CD14-positive monocyte (primary cell): ENCODE results near the gene ABCC4. TPM values are rescaled to one million over a fixed set of nuclear protein-coding genes. Genes with fewer than 3 reads are reported as not detected.

Experiments used
- DNase-seq, 3 donors: peaks; one replicate each; pipeline ENCODE4 v3.0.0-alpha.2; 2011 to 2022
- H2AFZ ChIP-seq: 2 replicates; pipeline ENCODE4 v1.6.0; 2012; ENCODE audit warnings: mild to moderate bottlenecking, low read depth, low read length, inconsistent platforms; ENCODE audit not compliant: insufficient read depth, poor library complexity, severe bottlenecking
- H3K27ac ChIP-seq, 2 donors: 1 replicate in 1 of 2; 2 replicates in 1 of 2; pipeline ENCODE4 v1.5.1; 2012 to 2013; ENCODE audit warnings: low read length in 2 of 2, control low read depth in 1 of 2, inconsistent platforms in 1 of 2, low read depth in 1 of 2, mild to moderate bottlenecking in 1 of 2
- H3K27me3 ChIP-seq, 2 donors: one replicate each; pipeline versions ENCODE4 v1.6.0 to v1.6.1; 2011 to 2013; ENCODE audit warnings: low read length in 2 of 2; ENCODE audit not compliant: control insufficient read depth in 2 of 2, insufficient read depth in 2 of 2
- H3K36me3 ChIP-seq, 2 donors: replicated peaks in 1 of 2; 1 replicate in 1 of 2; 2 replicates in 1 of 2; pipeline versions ENCODE4 v1.5.1 to v1.6.1; 2012 to 2013; ENCODE audit warnings: low read length in 2 of 2, control low read depth in 1 of 2, inconsistent platforms in 1 of 2, mild to moderate bottlenecking in 1 of 2; ENCODE audit not compliant: insufficient read depth in 2 of 2, control insufficient read depth in 1 of 2
- H3K4me1 ChIP-seq, 2 donors: 1 replicate in 1 of 2; 2 replicates in 1 of 2; pipeline versions ENCODE4 v1.5.1 to v1.6.1; 2012 to 2013; ENCODE audit warnings: low read length in 2 of 2, control low read depth in 1 of 2, inconsistent platforms in 1 of 2, mild to moderate bottlenecking in 1 of 2, moderate library complexity in 1 of 2; ENCODE audit not compliant: insufficient read depth in 2 of 2, control insufficient read depth in 1 of 2
- H3K4me2 ChIP-seq: replicated peaks from 2 replicates; pipeline ENCODE3; 2012; ENCODE audit warnings: low read length, moderate library complexity, mild to moderate bottlenecking; ENCODE audit not compliant: poor library complexity, severe bottlenecking; ENCODE audit errors: extremely low read depth
- H3K4me3 ChIP-seq, 3 experiments: fragments of 200-600 bp in 1 of 3; sonication (generic) in 1 of 3; replicated peaks in 1 of 3; 1 replicate in 2 of 3; 2 replicates in 1 of 3; pipeline ENCODE4 v1.5.1; 2011 to 2013; ENCODE audit warnings: low read length in 3 of 3, mild to moderate bottlenecking in 3 of 3, control low read depth in 2 of 3, low read depth in 2 of 3, inconsistent platforms in 1 of 3, moderate library complexity in 1 of 3
- H3K79me2 ChIP-seq: 2 replicates; pipeline ENCODE4 v1.6.0; 2012; ENCODE audit warnings: mild to moderate bottlenecking, control low read depth, inconsistent platforms, low read length, moderate library complexity; ENCODE audit not compliant: insufficient read depth
- H3K9ac ChIP-seq: 2 replicates; pipeline ENCODE4 v1.6.0; 2017; ENCODE audit warnings: low read length, mild to moderate bottlenecking; ENCODE audit not compliant: insufficient read depth, poor library complexity, severe bottlenecking
- H3K9me3 ChIP-seq, 2 donors: replicated peaks in 1 of 2; 1 replicate in 1 of 2; 2 replicates in 1 of 2; pipeline versions ENCODE4 v1.5.1 to v1.6.1; 2012 to 2013; ENCODE audit warnings: low read length in 2 of 2, control low read depth in 1 of 2; ENCODE audit not compliant: control insufficient read depth in 1 of 2, insufficient read depth in 1 of 2
- H4K20me1 ChIP-seq: 2 replicates; pipeline ENCODE4 v1.6.0; 2012; ENCODE audit warnings: mild to moderate bottlenecking, low read length, control low read depth, moderate library complexity; ENCODE audit not compliant: insufficient read depth
- H3K27ac Mint-ChIP-seq, 7 donors: one replicate each; pipeline ENCODE4 v1.8.0; 2020; ENCODE audit warnings: mild to moderate bottlenecking in 7 of 7, mixed read lengths in 7 of 7, moderate library complexity in 6 of 7, inconsistent platforms in 2 of 7
- H3K27me3 Mint-ChIP-seq, 3 donors: one replicate each; pipeline ENCODE4 v1.8.0; 2021 to 2022; ENCODE audit warnings: low read depth in 3 of 3, mild to moderate bottlenecking in 3 of 3, mixed read lengths in 3 of 3, moderate library complexity in 3 of 3, inconsistent platforms in 1 of 3
- H3K36me3 Mint-ChIP-seq, 2 donors: one replicate each; pipeline ENCODE4 v1.8.0; 2020; ENCODE audit warnings: mixed read lengths in 2 of 2, inconsistent platforms in 1 of 2, mild to moderate bottlenecking in 1 of 2
- H3K4me1 Mint-ChIP-seq: one replicate; pipeline ENCODE4 v1.8.0; 2020; ENCODE audit warnings: mild to moderate bottlenecking, mixed read lengths
- H3K4me3 Mint-ChIP-seq, 2 donors: one replicate each; pipeline ENCODE4 v1.8.0; 2020; ENCODE audit warnings: mild to moderate bottlenecking in 2 of 2, mixed read lengths in 2 of 2, moderate library complexity in 1 of 2
- H3K9me3 Mint-ChIP-seq, 7 donors: one replicate each; pipeline ENCODE4 v1.8.0; 2020 to 2022; ENCODE audit warnings: mixed read lengths in 7 of 7, mild to moderate bottlenecking in 6 of 7, moderate library complexity in 6 of 7, inconsistent platforms in 2 of 7
- WGBS: methylation state at CpG from one replicate; pipeline ENCODE4 v1.1.5; 2013; ENCODE audit warnings: missing lambda C conversion rate; ENCODE audit not compliant: insufficient coverage; 5-methylcytosine and 5-hydroxymethylcytosine counted together
- intact Hi-C, 2 donors: fragments of 100-400 bp; cut with micrococcal nuclease; formaldehyde crosslinking; loops; one replicate each; pipeline versions ENCODE4 v1.15.0 to v1.15.1; 2023
- polyA plus RNA-seq, 3 donors: library from polyadenylated mRNA; depleted of rRNA in 1 of 3; unstranded in 2 of 3; stranded (reverse) in 1 of 3; fragments of 300-500 nt in 2 of 3; fragments of >200 nt in 1 of 3; fragmentation: Illumina TruSeq in 2 of 3; gene quantifications; 1 replicate in 2 of 3; 2 replicates in 1 of 3; pipeline ENCODE4 v1.2.3, GENCODE V29; 2012 to 2021
- TF ChIP-seq, protein P1 (sequence below): fragments of 200-600 bp; IDR thresholded peaks from one replicate; pipeline ENCODE4 v1.8.0; 2022; ENCODE audit warnings: antibody characterized with exemption, mild to moderate bottlenecking

ABCC4 gene
- polyA plus RNA-seq, 3 donors: 0.96 to 2.5 (median 1.7) TPM

DNA sequence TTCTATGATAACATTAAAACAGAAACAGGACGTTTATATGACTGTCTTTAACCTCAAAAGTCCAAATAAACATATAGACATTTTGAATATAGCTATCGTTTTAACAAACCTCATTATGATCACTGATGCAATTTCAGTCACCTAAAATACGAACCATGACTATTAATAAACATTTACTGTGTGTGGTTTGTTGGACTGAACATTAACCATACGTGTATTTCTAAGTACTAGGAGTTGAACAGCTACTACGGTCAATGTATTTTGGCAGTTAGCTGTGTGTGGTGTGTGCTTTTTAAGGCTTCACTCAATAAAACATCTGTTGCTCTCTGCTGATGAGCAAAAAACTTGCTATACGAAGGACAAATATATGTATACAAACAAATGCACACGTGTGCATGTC is 281.4 kb downstream of the ABCC4 start:
- TF ChIP-seq, protein P1, sequence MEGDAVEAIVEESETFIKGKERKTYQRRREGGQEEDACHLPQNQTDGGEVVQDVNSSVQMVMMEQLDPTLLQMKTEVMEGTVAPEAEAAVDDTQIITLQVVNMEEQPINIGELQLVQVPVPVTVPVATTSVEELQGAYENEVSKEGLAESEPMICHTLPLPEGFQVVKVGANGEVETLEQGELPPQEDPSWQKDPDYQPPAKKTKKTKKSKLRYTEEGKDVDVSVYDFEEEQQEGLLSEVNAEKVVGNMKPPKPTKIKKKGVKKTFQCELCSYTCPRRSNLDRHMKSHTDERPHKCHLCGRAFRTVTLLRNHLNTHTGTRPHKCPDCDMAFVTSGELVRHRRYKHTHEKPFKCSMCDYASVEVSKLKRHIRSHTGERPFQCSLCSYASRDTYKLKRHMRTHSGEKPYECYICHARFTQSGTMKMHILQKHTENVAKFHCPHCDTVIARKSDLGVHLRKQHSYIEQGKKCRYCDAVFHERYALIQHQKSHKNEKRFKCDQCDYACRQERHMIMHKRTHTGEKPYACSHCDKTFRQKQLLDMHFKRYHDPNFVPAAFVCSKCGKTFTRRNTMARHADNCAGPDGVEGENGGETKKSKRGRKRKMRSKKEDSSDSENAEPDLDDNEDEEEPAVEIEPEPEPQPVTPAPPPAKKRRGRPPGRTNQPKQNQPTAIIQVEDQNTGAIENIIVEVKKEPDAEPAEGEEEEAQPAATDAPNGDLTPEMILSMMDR: no peak
- H3K4me3 ChIP-seq: no peak overlapping the region
- 100% methylated on average over 1 of the region's 7 CpGs for whole genome bisulfite sequencing
- no peaks in the 10 kb centered on the region for H3K79me2 ChIP-seq
- H3K4me1 Mint-ChIP-seq: peaks cover 1% of the 10 kb centered on the region
- no peak overlapping the region for H3K9ac ChIP-seq
- H3K4me2 ChIP-seq: no peak overlapping the region
- no peaks in the 10 kb centered on the region for H3K27me3 ChIP-seq
- H3K27ac Mint-ChIP-seq: no peak overlapping the region
- no peak for DNase-seq
- H4K20me1 ChIP-seq: no peaks in the 10 kb centered on the region
- no peak overlapping the region for H2AFZ ChIP-seq
- no peaks in the 10 kb centered on the region for H3K27me3 Mint-ChIP-seq
- intact Hi-C loops: no loop called here
- peaks cover 0 to 2% (median 0%) of the 10 kb centered on the region in 7 donors for H3K9me3 Mint-ChIP-seq
- no peaks in the 10 kb centered on the region for H3K9me3 ChIP-seq
- no peaks in the 10 kb centered on the region for H3K36me3 ChIP-seq
- H3K4me3 Mint-ChIP-seq: no peak overlapping the region
- no peak overlapping the region for H3K27ac ChIP-seq
- H3K4me1 ChIP-seq: no peaks in the 10 kb centered on the region
- H3K36me3 Mint-ChIP-seq: peaks cover 0 to 7% of the 10 kb centered on the region in 2 donors

DNA sequence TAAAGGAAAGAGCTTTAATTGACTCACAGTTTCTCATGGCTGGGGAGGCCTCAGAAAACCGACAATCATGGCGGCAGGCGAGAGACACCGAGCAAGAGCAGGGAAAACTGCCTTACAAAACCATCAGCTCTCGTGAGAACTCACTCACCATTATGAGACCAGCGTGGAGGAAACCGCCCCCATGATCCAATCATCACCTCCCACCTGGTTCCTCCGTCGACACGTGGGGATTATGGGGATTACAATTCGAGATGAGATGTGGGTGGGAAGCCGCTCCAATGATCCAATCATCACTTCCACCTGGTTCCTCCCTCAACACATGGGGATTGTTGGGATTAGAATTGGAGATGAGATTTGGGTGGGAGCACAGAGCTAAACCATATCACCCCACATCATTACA is 293.9 kb downstream of the ABCC4 start:
- Histone ChIP-seq H3K27me3 (peaks cover 5 to 10% of the 10 kb centered on the region in 2 donors), H3K79me2 (no peaks in the 10 kb centered on the region), H3K4me2 (no peak overlapping the region), H4K20me1 (no peaks in the 10 kb centered on the region), H3K9me3 (no peaks in the 10 kb centered on the region), H3K36me3 (no peaks in the 10 kb centered on the region), H2AFZ (no peak overlapping the region), H3K9ac (no peak overlapping the region), H3K4me1 (no peaks in the 10 kb centered on the region), H3K4me3 (no peak overlapping the region), H3K27ac (no peak overlapping the region)
- no peaks in the 10 kb centered on the region for H3K4me1 Mint-ChIP-seq
- TF ChIP-seq, protein P1: no peak
- H3K9me3 Mint-ChIP-seq: peaks cover 0 to 4% (median 0%) of the 10 kb centered on the region in 7 donors
- intact Hi-C loops: no loop called here
- H3K27ac Mint-ChIP-seq: no peak overlapping the region
- DNase-seq: no peak
- peaks cover 11 to 20% (median 17%) of the 10 kb centered on the region in 3 donors for H3K27me3 Mint-ChIP-seq
- no peak overlapping the region for H3K4me3 Mint-ChIP-seq
- WGBS: 96% methylated on average over 5 of the region's 12 CpGs
- H3K36me3 Mint-ChIP-seq: no peaks in the 10 kb centered on the region
